ENCODE measurements around the gene HUNK.
"Not testable (repeated sequence)": the region's sequence is repeated elsewhere in the genome, so short reads cannot be mapped to it uniquely, and the experiment has no call there.

HUNK gene

DNA sequence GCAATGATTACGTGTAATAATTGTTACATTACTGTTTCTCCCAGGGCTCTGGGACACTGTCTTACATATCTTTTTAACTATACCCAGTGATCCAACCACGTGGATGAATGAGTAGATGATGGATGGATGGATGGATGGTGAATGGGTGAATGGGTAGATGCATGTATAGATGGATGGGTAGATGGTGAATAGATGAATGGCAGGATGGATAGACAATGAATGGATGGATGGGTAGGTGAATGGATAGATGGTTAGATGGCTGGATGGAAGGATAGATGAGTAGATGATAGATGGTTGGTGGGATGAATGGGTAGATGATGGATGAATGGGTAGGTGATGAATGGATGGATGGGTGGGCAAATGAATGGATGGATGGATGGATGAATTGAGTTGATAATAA lies 135.9 kb downstream of the HUNK start:
- no peak for DNase-seq

DNA sequence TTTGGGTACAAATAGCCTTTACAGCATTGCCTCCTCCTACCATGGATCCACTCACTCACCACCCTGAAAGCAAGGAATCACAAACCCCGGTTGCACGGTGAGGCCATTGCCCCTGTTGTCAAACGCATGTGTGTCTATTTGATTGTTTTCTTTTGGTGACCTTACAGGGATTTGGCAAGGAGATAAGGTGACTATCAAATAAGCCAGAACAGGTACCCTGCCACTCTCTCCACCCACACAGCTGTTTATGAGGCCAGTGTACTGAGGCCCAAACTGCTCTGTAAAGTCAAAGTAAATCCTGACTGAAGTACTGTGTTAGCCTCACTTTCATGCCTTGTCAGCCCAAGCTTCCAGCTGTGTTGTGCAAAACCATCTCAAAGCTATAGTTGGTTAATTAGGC lies 136.4 kb downstream of the HUNK start:
- no peak for DNase-seq

DNA sequence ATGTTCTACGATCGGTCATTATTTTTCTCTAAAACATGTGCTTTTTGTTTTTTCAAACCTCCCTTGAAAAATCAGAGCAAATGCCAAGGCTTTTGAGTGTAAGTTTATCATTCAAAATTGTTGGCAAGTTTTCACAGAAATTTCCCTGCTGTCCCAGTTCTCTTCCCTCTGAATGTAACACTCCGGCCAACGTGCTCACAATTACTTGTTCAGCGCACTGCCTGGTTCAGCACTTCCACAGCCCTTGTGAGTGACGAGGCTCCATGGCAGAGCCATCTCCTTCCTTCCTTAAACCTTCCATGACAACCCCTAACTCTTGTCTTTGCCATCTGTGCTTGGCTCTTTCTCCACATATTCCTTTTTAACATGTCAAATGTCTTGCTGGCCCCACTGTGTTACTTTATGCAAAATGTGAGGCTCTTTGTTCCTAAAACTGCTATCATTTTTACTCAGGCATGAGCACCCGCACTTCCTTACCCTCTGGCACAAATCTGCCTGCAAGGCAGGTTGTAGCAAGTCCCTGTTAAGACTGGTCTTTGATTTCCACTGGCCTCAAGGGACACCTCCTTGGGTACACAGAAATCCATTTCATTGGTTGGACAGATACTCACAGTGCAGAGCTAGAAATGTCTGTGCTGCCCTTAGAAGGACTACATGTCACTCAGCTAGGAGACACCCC lies 142.8 kb downstream of the HUNK start:
- no peak for DNase-seq

DNA sequence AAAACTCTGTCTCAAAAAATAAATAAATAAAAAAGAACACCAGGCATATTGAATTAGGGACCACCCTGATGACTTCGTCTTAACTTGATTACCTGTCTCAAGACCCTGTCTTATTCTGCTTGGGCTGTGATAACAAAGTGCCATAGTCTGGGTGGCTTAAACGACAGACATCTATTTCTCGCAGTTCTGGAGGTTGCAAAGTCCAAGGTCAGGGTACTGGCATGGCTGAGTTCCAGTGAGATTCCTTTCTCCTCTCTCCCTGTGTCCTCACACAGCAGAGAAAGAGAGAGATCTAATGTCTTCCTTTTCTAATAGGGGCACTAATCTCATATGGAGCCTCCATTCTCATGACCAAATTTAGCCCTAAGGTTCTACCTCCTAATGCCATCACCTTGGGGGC lies 145.6 kb downstream of the HUNK start:
- no peak for DNase-seq

DNA sequence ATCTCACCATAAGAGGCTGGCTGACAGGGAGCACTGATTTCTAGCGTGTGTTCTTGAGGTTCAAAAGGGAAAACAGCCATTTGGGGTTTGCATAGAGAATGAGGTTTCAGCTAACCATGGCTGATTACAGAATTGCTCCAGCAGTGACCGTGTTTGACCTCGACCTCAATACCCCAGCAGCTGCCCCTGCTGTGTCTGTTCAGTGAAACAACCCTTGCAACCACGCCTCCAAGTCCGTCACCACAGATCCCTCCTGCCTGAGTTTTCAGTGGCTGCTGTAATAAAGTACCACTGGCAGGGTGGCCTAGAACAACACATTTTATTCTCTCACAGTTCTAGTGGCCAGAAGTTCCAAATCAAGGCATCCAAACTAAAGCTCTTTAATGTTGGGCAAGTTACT lies 147.7 kb downstream of the HUNK start:
- no peak for DNase-seq

DNA sequence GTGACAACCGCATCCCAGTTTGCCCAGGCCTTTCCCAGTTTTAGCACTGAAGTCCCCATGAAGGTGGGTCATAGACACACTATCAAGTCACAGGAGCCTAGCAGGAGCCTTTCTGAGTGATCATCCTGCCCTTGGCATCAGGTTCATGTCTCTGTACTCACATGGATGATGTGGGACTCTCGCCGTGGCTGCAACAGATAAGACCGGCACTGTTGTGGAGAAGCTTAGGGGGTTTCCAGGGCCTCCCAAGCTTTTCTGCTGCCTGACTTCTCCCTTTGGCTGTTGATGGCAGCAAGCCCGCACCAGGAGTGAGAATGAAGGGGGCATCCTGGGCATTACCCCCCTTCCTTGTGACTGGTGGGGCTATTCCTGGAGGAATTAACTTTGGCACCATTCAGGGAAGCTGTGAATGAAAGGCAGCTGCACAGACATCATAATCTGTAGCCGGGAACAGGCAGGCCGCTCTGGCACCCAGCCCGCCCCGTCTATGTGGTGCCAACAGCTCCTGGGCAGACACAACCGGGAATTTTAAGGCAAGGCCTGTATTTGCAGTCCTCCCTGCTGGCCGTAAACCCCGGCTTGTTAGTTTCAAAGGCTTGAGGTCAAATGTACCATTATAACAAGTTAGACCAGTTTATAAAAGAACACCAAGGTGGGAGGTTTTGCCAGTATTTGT lies 148.6 kb downstream of the HUNK start:
- DNase-seq, result no peak

DNA sequence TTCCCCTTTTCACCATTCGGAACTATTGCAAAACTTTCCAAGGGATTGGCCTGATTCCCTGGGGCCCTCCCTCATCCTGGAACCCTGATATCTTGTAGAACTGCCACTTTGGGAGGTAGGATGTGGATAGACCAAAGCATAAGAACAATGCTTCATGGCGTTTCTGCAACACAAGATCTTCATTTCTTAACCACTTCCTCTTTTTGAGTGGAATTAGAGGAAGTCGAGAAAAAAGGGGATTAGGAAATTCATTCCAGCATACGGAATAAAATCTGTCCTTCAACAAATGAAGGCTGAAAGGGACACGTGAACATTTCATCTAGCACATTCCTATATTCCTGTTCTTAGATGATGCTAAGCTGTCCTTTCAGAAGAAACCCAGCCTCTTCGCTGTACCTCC lies 149.3 kb downstream of the HUNK start:
- no peak for DNase-seq

DNA sequence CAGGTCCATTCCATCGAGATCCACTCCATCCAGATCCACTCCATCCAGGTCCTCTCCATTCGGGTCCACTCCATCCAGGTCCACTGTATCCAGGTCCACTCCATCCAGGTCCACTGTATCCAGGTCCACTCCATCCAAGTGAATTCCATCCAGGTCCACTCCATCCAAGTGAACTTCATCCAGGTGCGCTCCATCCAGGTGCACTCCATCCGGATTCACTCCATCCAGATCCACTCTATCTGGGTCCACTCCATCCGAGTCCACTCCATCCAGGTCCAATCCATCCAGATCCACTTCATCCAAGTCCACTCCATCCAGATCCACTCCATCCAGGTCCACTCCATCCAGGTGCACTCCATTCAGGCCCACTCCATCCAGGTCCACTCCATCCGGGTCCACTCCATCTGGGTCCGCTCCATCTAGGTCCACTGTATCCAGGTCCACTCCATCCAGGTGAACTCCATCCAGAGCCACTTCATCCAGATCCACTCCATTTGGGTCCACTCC lies 157.4 kb downstream of the HUNK start:
- no peak for DNase-seq

DNA sequence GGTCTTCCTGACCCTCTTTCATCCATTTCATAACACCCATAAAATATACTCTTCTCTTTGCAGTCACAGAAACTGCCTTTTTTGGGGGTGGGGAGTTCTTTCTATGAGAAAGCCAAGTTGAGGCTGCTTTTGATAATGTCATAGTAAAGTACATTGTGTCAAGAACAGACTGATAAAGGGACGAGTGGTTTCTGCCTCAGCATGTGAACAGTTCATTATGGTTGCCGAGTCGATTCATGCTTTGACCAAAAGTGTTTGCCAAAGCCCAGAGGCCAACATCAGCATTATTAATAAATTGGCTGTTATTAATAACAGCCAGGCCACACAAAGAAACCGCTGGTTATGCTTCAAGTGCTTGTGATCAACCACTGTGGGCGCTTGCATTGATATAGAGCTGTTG lies 162.0 kb downstream of the HUNK start:
- DNase-seq, result no peak

DNA sequence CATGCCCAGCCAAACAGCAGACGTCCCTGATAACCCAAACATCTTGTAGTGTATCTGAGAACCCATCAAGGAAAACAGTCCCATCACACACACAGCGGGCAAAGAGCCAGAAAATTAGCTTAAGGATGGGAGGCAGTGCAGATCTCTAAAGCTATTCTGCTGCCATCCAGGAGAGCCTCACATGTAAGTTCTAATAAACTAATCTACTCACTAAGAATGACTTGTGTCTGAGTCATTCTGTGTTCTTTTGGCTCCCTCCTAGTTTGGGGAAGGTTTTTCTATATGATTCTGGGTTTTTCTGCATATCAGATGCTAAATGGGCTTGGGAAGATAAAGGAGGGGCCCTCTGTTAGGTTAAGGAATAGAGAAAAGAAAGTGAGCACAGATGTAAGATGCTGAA lies 162.8 kb downstream of the HUNK start:
- no peak for DNase-seq

DNA sequence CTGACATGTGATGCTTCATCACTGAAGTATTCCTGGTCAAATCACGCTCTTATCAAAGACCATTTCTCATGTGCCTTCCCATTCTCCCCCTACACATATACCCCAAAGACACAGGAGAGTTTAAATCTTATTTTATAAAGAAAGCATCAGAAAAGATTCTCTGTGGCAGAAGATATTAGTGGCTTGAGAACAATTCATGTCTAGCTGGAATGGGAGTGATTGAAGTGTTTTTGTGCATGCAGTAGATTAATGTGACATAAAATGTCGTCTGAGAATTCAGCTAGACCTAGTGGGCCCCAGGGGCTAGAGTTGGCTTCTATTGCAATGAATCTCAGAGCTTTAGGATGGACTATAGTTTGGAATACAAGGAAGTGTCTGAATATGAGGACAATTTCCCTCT lies 163.9 kb downstream of the HUNK start:
- no peak for DNase-seq

DNA sequence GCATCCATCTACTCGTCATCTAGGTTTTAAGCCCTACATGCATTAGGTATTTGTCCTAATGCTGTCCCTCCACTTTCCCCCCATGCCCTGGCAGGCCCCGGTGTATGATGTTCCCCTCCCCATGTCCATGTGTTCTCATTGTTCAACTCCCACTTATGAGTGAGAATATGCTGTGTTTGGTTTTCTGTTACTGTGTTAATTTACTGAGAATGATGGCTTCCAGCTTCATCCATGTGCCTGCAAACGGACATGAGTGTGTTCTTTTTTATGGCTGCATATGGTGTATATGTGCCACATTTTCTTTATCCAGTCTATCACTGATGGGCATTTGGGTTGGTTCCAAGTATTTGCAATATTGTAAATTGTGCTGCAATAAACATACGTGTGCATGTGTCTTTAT lies 165.9 kb downstream of the HUNK start:
- DNase-seq, result not testable (repeated sequence)

DNA sequence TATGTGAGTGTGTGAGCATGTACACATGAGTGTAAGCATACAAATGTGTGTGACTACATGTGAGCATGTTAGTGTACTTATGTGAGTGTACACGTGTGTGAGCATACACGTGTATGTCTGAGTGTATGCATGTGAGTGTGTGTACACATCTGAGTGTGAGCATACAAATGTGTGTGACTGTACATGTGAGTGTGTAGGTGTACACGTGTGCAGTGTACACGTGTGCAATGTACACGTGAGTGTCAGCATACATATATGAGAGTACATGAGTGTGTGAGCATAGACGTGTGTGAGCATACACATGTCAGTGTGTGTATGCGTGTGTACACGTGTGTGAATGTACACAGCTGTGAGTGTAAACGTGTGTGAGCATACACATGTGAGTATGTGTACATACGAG lies 170.6 kb downstream of the HUNK start:
- DNase-seq, result no peak

DNA sequence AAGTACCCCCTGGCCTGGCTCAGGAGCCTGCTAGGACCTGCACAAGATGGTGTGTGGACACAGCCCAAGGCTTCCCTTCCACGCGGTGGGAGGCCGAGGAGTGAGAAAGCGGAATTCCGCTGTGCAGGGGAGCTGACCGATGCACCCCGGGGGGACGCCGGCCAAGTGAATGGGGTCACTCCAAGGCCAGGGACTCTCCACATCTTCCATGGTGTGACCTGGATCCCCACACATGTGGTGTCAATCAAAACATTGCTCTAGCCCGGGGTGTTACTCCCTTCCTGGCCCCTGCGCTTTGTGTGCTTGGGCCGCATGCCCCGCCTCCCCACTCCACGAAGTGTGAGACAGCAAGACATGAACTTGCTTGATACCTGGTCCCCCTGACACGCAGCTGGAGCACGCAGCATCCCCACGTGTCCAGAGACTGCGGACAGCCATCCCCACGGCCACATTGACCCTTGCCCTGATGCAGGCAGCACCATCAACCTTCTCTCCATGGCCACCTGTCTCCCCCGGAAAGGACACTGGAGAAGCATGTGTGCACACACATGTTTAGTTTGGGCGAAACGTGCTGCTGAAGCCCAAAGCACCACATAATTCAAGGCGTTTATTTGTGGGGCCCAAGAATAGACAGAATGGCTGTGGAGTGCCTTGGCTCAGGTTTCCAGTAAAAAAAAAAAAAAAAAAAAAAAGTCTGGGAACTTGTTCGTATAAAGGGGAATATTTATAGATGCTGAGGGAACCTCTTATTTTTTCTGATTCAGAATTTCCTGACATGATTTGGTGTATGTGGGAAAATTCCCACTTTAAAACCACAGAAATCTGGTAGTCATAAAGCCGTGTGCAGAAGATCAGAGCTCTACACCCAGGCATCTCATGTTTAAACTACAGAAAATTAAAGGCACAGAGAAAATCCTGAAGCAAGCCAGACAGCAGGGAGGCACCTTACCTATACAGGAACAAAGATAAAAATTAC lies 171.7 kb downstream of the HUNK start:
- no peak for DNase-seq

DNA sequence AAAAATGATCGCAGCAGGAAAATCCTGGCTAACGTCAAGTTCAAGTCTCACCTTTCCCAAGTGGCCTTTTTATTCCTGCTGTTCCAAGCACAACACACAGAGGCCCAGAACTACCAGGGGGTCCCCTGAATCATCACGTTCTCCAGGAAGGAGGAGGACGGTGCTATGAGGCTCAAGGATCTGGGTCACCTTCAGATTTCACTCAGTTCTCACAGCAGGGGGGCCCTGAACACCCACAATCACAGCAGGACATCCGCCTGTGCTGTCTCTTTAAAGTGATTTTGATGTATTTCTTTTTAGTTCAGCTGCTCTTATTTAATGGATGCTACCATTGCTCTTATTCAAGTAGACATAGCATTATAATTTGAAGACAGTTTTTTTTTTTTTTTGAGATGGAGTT lies 173.4 kb downstream of the HUNK start:
- no peak for DNase-seq

DNA sequence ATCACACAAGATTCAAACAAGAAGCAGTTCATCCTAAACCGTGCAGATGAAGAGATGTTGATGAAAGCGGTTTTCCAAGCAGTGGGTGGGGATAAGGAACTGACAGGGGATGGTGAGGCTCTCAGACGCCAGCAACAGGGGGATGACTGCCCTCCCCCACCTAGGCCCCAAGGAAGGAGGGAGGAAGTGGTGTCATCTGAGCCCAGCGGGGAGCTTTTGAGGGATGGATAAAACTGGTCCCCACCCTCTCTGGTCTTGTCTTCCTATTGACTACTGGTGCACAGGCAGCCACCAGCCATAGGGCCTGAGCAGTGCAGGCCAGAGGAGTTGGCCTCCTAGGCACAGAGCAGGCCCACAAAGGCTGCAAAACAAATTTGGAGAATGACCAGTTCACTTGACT lies 175.5 kb downstream of the HUNK start:
- no peak for DNase-seq

All from NCI-H226 (cell line).